Neutrophil (primary cell): Measurements from ENCODE around the gene TRPC1.

Source experiments
- H3K27ac ChIP-seq: fragments of 200-600 bp; sonication (generic); 2 replicates; pipeline ENCODE4 v1.5.1; 2016; ENCODE audit warnings: mild to moderate bottlenecking, moderate library complexity
- H3K27me3 ChIP-seq: fragments of 200-600 bp; sonication (generic); 2 replicates; pipeline ENCODE4 v1.6.0; 2016; ENCODE audit warnings: mild to moderate bottlenecking
- H3K36me3 ChIP-seq: fragments of 200-600 bp; sonication (generic); 2 replicates; pipeline ENCODE4 v1.5.1; 2017
- H3K4me1 ChIP-seq, 2 experiments: fragments of 200-600 bp in 1 of 2; sonication (generic) in 1 of 2; 1 replicate in 1 of 2; 2 replicates in 1 of 2; pipeline versions ENCODE4 v1.5.1 to v1.6.1; 2013 to 2016; ENCODE audit warnings: low read depth in 1 of 2, low read length in 1 of 2, mild to moderate bottlenecking in 1 of 2, moderate library complexity in 1 of 2; ENCODE audit not compliant: control insufficient read depth in 1 of 2, insufficient read depth in 1 of 2
- H3K4me3 ChIP-seq, 2 experiments: fragments of 200-600 bp in 1 of 2; sonication (generic) in 1 of 2; 1 replicate in 1 of 2; 2 replicates in 1 of 2; pipeline ENCODE4 v1.5.1; 2013 to 2016; ENCODE audit warnings: low read depth in 1 of 2, low read length in 1 of 2, mild to moderate bottlenecking in 1 of 2, moderate library complexity in 1 of 2
- H3K9me3 ChIP-seq: fragments of 200-600 bp; sonication (generic); 2 replicates; pipeline ENCODE4 v1.5.1; 2016
- CTCF ChIP-seq: fragments of 200-600 bp; sonication (generic); IDR thresholded peaks from 2 replicates; pipeline ENCODE4 v1.5.1; 2016; ENCODE audit warnings: antibody characterized with exemption

Gene TRPC1

GRCh38 chr3:142716102-142716501, 7.7 kb upstream of the TRPC1 start:
- peaks cover 5% of the 10 kb centered on the region for H3K27me3 ChIP-seq
- no peak for TF ChIP-seq CTCF
- no peak overlapping the region for H3K27ac ChIP-seq
- no peaks in the 10 kb centered on the region for H3K4me1 ChIP-seq
- H3K4me3 ChIP-seq = no peak overlapping the region
- H3K36me3 ChIP-seq = peaks cover 8% of the 10 kb centered on the region
- H3K9me3 ChIP-seq = no peaks in the 10 kb centered on the region

GRCh38 chr3:142723665-142723967, 218 bp upstream of the TRPC1 start:
- H3K4me3 ChIP-seq = peak overlapping the region in 1 of 2 experiments; percentile 64
- H3K27ac ChIP-seq = no peak overlapping the region
- TF ChIP-seq CTCF = no peak
- peaks cover 80% of the 10 kb centered on the region for H3K27me3 ChIP-seq
- no peaks in the 10 kb centered on the region for H3K36me3 ChIP-seq
- H3K9me3 ChIP-seq = no peaks in the 10 kb centered on the region
- H3K4me1 ChIP-seq = peaks cover 11 to 13% of the 10 kb centered on the region in 2 experiments

GRCh38 chr3:142724682-142725356, 985 bp downstream of the TRPC1 start:
- no peak overlapping the region for H3K27ac ChIP-seq
- TF ChIP-seq CTCF = no peak
- H3K4me1 ChIP-seq = peaks cover 11 to 13% of the 10 kb centered on the region in 2 experiments

GRCh38 chr3:142725357-142725739, 1.5 kb downstream of the TRPC1 start:
- no peak overlapping the region for H3K27ac ChIP-seq
- no peak for TF ChIP-seq CTCF

More at GRCh38 chr3:142724682-142725356, 985 bp downstream of the TRPC1 start:
- Histone ChIP-seq H3K4me3 (peak overlapping the region; percentile 64 to 65), H3K9me3 (no peaks in the 10 kb centered on the region), H3K36me3 (no peaks in the 10 kb centered on the region), H3K27me3 (peaks cover 87% of the 10 kb centered on the region)

GRCh38 chr3:142726017-142726416, 2.2 kb downstream of the TRPC1 start:
- TF ChIP-seq CTCF = no peak
- Histone ChIP-seq H3K27me3 (peaks cover 82% of the 10 kb centered on the region), H3K36me3 (no peaks in the 10 kb centered on the region), H3K4me1 (peaks cover 11 to 13% of the 10 kb centered on the region in 2 experiments), H3K9me3 (no peaks in the 10 kb centered on the region), H3K4me3 (no peak overlapping the region), H3K27ac (no peak overlapping the region)

More at GRCh38 chr3:142725357-142725739, 1.5 kb downstream of the TRPC1 start:
- Histone ChIP-seq H3K4me1 (peaks cover 11 to 13% of the 10 kb centered on the region in 2 experiments), H3K36me3 (no peaks in the 10 kb centered on the region), H3K4me3 (no peak overlapping the region), H3K27me3 (peaks cover 87% of the 10 kb centered on the region), H3K9me3 (no peaks in the 10 kb centered on the region)
